IMR-90 (cell line): ENCODE data around the gene AHNAK2.

ENCODE experiments used
- POLR2A ChIP-seq: IDR thresholded peaks from 2 replicates; pipeline ENCODE4 v1.6.1; 2012; ENCODE audit warnings: mild to moderate bottlenecking, low read depth, low read length
- TF ChIP-seq, protein P1 (sequence below): conservative IDR thresholded peaks from 2 replicates; pipeline ENCODE4 v1.5.1; 2012; ENCODE audit warnings: mild to moderate bottlenecking, low read depth, low read length, improper control_type of control experiment

GRCh38 chr14:104973385-104974145 lies 4.6 kb downstream of the AHNAK2 start:
- TF ChIP-seq, protein P1, sequence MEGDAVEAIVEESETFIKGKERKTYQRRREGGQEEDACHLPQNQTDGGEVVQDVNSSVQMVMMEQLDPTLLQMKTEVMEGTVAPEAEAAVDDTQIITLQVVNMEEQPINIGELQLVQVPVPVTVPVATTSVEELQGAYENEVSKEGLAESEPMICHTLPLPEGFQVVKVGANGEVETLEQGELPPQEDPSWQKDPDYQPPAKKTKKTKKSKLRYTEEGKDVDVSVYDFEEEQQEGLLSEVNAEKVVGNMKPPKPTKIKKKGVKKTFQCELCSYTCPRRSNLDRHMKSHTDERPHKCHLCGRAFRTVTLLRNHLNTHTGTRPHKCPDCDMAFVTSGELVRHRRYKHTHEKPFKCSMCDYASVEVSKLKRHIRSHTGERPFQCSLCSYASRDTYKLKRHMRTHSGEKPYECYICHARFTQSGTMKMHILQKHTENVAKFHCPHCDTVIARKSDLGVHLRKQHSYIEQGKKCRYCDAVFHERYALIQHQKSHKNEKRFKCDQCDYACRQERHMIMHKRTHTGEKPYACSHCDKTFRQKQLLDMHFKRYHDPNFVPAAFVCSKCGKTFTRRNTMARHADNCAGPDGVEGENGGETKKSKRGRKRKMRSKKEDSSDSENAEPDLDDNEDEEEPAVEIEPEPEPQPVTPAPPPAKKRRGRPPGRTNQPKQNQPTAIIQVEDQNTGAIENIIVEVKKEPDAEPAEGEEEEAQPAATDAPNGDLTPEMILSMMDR = no peak
- TF ChIP-seq POLR2A = no peak
